Measurements from ENCODE around the gene GABRP.

The GABRP gene

GRCh38 chr5:170861667-170861916 lies 78.1 kb downstream of the GABRP start:
- DNase-seq (ENCODE audit: low spot score) = no peak

- DNase-seq (ENCODE audit: low spot score) = no peak
Measured at GRCh38 chr5:170861917-170862766, 78.6 kb downstream of the GABRP start, which contains the start of gene RANBP17. Gene RANBP17 (plus strand): TSS chr5:170862018.

DNA sequence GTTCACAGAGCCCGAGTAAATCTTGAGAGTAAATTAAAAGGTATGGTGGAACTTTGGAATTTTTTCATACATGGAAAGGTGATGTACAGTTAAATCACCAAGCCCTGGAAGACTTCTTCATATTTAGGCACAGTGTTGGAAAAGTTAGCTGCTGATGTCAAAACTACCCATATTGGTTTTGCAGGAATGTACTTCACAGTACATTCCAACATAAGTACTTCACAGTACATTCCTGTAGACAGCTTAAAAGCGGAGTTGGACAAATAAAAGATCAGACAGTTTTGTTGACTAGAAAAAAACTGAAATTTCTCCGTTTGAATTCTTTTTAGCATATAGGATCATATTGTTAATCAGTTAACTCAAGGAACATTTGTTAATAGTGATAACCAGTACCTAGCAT lies 80.1 kb downstream of the GABRP start:
- DNase-seq (ENCODE audit: low spot score) = no peak

Measured in Ammon's horn (tissue), 1 donor.